Epithelial cell of proximal tubule (primary cell): ENCODE results near the gene CEMIP. TPM values are rescaled to one million over a fixed set of nuclear protein-coding genes. Genes with fewer than 3 reads are reported as not detected.

Source experiments
- DNase-seq: peaks from one replicate; pipeline ENCODE4 v3.0.0-alpha.2; 2011; ENCODE audit warnings: low read depth
- H3K4me3 ChIP-seq: 2 replicates; pipeline ENCODE4 v1.5.1; 2011; ENCODE audit warnings: low read depth, mild to moderate bottlenecking, low read length
- CTCF ChIP-seq: conservative IDR thresholded peaks from 2 replicates; pipeline ENCODE4 v1.5.1; 2012; ENCODE audit warnings: low read depth, mild to moderate bottlenecking, low read length
- total RNA-seq: library from RNA; depleted of rRNA; stranded (reverse); fragments of >200 nt; gene quantifications from 2 replicates; pipeline ENCODE4 v1.2.3, GENCODE V29; 2015

The CEMIP gene
- total RNA-seq, 1 donor from 2014 or later = 0.06 TPM

DNA sequence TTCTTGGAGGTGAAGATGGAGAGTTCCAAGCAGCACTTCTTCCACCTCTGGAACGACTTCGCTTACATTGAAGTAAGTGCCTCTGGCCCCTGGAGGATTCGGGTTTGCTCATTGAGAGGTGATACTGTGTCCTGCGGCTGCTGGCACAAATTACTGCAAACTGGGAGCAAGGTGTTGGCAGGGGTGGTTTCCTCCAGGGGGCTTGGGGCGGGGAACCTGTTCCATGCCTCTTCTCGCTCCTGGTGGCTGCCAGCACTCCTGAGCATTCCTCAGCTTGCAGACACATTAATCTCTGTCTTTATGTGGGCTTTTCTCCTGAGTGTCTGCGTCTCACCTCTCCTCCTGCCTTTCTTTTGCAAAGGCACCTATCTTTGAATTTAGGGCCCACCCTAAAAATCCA, 163.1 kb downstream of the CEMIP start:
- TF ChIP-seq CTCF = no peak
- no peak overlapping the region for H3K4me3 ChIP-seq
- DNase-seq = no peak

DNA sequence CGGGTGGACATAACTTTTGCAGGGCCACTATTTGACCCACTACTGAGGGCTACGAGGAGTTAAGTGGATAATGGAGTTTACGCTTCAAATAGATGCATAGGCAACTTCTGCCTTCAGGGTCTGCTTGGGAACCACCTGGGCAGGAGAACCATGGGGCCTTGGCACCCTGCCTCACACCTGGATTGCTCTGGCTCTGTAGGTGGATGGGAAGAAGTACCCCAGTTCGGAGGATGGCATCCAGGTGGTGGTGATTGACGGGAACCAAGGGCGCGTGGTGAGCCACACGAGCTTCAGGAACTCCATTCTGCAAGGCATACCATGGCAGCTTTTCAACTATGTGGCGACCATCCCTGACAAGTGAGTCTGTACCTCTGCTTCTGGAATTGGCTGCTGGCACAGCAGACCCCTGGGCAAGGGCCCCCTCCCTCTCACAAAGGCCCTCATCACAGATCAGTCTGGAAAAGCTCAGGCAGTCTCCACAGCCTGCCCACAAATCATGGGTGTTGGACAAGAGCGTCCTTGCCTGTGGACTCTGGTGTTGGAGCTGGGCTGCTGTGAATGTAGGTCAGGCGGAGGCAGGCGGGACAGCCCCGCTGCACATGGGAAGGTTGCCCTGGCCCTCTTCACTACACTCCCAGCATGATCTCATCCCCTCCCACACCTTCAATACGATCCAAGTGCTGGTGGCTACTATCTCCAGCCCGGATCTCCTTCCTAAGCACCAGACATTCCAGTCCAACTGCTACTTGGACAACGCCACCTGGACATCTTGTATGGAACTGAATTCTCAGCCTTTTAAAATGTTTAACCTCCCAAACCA, 163.8 kb downstream of the CEMIP start:
- no peak overlapping the region for H3K4me3 ChIP-seq
- DNase-seq = no peak
- no peak for TF ChIP-seq CTCF

DNA sequence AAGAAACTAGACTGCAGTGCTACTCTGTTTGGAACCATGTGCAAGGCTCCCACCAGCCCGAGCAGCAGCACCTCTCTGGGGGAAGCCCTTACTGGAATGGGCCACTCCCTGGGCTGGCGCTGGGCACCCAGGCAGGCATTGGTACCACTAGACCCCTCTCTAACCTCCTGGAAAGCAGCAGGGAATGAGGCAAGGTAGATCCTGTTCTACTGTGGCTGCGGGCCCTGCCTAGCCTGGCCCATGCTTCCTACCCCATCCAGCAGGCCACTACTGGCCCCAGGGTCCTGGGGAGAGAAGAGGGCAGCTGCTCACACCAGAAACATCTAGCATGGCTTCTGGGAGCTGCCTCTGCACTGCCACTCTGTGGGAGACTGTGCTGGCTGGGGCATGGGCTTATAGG, 165.6 kb downstream of the CEMIP start:
- H3K4me3 ChIP-seq = no peak overlapping the region
- no peak for TF ChIP-seq CTCF
- no peak for DNase-seq

GRCh38 chr15:80945605-80946004, 166.4 kb downstream of the CEMIP start:
- no peak for TF ChIP-seq CTCF
- H3K4me3 ChIP-seq = no peak overlapping the region
- no peak for DNase-seq

DNA sequence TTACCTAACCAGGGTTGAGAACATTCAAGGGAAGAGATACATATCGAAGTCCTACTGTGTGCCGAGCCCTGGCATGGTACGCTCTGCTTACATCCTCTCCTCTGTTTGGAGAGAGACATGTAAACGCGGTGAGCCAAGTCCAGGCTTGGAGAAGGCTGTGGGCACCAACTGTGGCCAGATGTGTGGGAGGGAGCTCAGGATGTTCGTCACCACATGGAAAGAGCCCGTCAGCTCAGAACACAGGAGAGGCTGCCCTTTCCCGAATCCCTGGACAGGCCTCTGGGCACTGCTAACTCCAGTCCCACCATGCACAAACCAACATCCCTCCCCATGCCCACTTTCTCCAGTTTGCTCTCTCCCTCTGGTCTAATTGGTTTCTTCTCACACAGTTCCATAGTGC, 167.4 kb downstream of the CEMIP start:
- TF ChIP-seq CTCF = no peak
- DNase-seq = no peak

DNA sequence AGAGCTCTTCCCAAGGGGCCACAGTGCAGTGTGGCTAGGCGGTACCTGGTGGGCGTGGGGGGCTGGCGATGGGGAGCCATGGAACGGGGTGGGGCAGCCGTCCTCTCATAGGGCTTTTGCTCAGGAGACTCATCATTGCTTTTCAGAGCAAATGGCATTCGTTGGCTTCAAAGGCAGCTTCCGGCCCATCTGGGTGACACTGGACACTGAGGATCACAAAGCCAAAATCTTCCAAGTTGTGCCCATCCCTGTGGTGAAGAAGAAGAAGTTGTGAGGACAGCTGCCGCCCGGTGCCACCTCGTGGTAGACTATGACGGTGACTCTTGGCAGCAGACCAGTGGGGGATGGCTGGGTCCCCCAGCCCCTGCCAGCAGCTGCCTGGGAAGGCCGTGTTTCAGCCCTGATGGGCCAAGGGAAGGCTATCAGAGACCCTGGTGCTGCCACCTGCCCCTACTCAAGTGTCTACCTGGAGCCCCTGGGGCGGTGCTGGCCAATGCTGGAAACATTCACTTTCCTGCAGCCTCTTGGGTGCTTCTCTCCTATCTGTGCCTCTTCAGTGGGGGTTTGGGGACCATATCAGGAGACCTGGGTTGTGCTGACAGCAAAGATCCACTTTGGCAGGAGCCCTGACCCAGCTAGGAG, 169.6 kb downstream of the CEMIP start:
- TF ChIP-seq CTCF = no peak
- no peak for DNase-seq
- H3K4me3 ChIP-seq = no peak overlapping the region

More for the DNA sequence above, 167.4 kb downstream of the CEMIP start:
- H3K4me3 ChIP-seq = no peak overlapping the region
